Suppressor macrophage (primary cell): ENCODE results near the gene APOL3.
A peak's percentile ranks its signal among the peaks of the same experiment; 100 is the strongest.
"Not testable (repeated sequence)": the region's sequence is repeated elsewhere in the genome, so short reads cannot be mapped to it uniquely, and the experiment has no call there.

Source experiments
- DNase-seq, 4 experiments: peaks; one replicate each; pipeline ENCODE4 v3.0.0-alpha.2; 2020 to 2022
- total RNA-seq, 17 experiments: gene quantifications; one replicate each; lab custom pipeline; 2026; ENCODE audit warnings: mixed read lengths in 6 of 17, inconsistent platforms in 3 of 17; lab: John Stamatoyannopoulos, UW

APOL3 gene, protein sequence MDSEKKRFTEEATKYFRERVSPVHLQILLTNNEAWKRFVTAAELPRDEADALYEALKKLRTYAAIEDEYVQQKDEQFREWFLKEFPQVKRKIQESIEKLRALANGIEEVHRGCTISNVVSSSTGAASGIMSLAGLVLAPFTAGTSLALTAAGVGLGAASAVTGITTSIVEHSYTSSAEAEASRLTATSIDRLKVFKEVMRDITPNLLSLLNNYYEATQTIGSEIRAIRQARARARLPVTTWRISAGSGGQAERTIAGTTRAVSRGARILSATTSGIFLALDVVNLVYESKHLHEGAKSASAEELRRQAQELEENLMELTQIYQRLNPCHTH
- total RNA-seq, result 4.7 to 194 (median 11.8) reads per million in 17 experiments

GRCh38 chr22:36160499-36160942, at the start of gene APOL3:
APOL3 (minus strand) TSS chr22:36160755; CDS start chr22:36149055, 11,700 bp downstream.
- peak in 3 of 4 experiments; percentile 20 to 41 (median 37) for DNase-seq

- DNase-seq, result peak in 2 of 4 experiments; percentile 21 to 46
Measured at GRCh38 chr22:36210224-36210623, 49.7 kb upstream of the APOL3 start.

GRCh38 chr22:36209488-36209908, 48.9 kb upstream of the APOL3 start:
- peak in 1 of 4 experiments; percentile 33 for DNase-seq

DNA sequence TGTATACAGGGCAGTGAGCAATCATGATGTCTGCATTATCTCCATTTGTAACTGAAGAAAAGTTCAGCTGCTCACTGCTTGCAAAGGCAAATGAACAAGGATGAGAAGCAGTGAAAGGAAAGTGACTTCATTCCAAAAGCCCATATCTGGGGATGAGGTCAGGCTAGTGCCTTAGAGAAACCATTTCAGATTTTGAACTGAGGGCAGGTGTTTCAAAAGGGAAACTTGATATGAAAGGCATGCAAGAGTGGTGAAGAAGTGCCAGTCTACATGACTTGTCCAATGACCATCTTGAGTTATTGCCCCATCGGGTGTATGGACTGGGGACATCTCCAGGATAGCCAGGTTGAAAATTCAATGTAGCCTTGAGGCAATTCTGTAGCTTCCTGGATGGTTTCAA, 48.4 kb upstream of the APOL3 start:
- DNase-seq, result no peak

GRCh38 chr22:36208162-36208765, 47.7 kb upstream of the APOL3 start:
- DNase-seq, result no peak

GRCh38 chr22:36206255-36206654, 45.7 kb upstream of the APOL3 start:
- DNase-seq, result peak in 3 of 4 experiments; percentile 55 to 65 (median 56)

- DNase-seq, result not testable (repeated sequence)
Measured at GRCh38 chr22:36205573-36205972, 45.0 kb upstream of the APOL3 start.

- no peak for DNase-seq
Measured at GRCh38 chr22:36204632-36205015, 44.1 kb upstream of the APOL3 start.

GRCh38 chr22:36204001-36204631, 43.6 kb upstream of the APOL3 start:
- DNase-seq, result no peak

- DNase-seq, result not testable (repeated sequence)
Measured at GRCh38 chr22:36203441-36203840, 42.9 kb upstream of the APOL3 start.

- not testable (repeated sequence) for DNase-seq
Measured at GRCh38 chr22:36202906-36203305, 42.4 kb upstream of the APOL3 start.

DNA sequence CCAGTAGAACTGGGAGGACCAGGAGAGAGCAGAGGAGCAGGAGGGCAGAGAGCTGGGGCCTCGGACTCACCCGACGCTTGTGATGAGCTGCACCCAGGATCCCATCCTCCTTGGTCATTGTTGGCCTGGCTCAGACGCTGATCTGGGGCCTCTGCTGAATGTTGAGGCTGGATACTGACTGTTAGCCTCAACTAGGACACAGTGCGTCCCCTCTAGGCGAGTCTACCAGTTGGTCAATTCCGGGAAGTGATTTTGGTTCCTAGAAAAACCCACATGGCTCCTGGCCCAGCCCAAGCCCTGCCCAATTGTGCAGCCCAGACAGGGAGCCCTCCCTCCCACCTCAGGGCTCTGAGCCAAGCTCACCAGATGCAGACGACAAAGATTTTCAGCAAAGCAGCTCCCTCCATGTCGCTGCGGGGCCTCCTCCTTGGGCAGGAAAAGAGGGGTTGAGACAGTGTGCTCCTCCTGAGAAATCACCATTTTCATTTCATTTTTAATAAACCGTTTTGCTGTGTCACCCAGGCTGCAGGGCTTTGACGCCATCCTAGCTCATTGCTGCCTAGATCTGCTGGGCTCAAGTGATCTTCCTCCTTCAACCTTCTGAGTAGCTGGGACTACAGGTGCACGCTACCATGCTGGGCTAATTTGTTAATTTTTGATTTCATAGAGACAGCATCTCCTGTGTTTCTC, 41.2 kb upstream of the APOL3 start, which contains the start of gene APOL4:
APOL4 (minus strand) TSS at position 180 of the 690 bp plus-strand sequence; CDS start at position 105, 75 bp downstream.
- DNase-seq, result peak in 3 of 4 experiments; percentile 23 to 36 (median 24)

GRCh38 chr22:36201025-36201424, 40.5 kb upstream of the APOL3 start:
- DNase-seq, result not testable (repeated sequence)

- no peak for DNase-seq
Measured at GRCh38 chr22:36199001-36199551, 38.5 kb upstream of the APOL3 start.

DNA sequence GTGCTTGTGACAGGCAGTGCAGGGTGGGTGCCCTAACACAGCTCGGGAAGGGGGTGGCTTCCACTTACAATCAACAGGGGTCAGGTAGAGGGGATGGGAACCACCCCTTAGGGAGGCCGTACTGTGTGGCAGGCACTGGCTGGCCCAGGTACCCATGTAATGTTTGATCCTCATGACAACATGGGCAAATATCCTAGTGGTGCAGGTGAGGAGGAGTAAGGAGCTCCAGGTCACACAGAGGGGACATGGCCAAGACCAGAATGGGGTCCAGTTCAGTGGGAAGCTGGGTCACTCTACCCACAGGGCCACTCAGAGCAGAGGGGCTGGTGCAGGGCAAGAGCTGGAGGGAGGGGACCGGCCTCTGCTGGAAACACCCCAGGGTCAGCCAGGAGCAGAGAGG, 38.0 kb upstream of the APOL3 start:
- DNase-seq, result no peak

DNA sequence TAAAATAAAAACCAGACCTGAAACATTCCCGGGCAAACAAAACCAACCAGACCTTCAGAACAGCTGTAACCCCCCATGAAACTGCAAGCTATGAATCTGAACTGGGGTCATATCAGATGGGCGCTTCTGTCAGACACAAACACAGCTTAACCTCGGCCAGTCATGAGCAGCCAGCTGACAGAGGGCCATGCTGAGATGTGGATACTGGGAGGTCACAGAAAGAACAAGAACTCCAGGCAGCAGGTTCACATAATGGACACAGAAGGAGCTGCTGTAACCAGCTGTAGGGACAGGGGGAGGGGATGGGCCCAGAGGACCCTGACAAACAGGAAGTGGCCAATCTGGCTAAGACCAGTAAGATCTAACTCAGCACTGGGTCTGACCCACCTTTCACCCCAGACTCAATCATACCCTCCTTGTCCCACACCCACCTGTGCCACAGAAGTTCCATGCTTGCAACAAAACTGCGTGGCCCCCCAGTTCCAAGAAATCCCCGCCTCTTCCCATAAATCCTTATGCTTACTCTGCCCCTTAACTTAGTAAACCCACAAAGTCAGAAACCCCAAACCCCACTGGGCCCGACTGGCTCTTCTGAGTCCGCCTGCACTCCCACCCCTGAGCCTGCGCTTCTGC, 37.1 kb upstream of the APOL3 start:
- DNase-seq, result peak in 1 of 4 experiments; percentile 17

DNA sequence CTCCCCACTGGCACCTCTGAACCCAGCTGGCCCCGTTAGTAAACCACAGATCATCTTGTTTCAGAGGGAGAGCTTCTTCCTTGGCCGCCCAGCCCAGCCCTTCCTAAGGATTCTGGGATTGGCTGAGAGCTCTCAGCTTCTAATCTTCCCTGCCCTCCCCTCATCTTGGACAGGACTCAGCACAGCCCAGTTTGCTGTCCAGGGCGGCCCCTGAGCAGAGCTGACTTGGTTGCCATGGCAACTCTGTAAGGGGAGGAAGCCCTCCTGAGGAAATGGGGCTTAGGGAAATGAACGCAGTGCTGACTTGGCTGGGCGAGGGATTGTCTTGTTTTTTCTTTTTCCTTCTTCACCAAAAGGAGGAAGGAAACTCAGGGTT, 36.5 kb upstream of the APOL3 start:
- peak; percentile 46 to 84 (median 68) for DNase-seq

DNA sequence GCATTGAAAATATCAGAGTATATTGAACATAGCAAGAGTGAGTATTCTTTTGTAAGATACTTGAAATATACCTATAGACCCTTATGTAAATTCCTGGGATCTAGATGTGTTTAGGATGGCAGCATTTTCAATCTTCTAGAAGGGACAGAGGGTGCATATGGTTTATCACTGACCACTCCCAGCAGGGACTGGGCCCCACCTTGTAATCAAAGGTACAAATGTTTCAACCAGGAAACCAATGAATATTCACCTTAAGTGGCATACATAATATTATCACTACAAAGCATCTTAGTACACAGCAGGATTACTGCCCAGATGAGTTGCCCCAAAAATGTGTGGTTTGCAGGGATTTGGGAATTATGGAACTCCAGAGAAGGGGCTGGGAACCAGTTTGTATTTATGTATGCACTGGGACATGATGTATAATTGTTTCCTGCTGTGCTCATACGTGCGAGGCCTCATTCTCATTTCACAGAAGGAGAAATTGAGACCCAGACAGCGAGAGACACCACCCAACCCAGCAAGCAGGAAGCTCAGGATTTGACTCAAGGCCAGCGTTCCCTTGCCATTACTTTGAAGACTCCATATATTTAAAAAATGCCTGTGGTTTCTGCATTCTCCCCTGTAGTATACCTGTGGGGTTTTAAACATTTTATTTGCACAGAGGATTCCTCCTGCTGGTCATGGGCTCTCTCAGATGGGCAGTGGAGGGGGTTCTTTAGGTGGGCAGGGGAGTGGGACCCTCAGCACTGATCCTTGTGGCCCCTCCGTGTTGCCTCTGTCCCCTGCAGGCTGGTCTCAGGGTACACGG, 35.9 kb upstream of the APOL3 start:
- DNase-seq, result no peak

GRCh38 chr22:36194971-36195370, 34.4 kb upstream of the APOL3 start:
- peak; percentile 67 to 84 (median 80) for DNase-seq

GRCh38 chr22:36194385-36194784, 33.8 kb upstream of the APOL3 start:
- DNase-seq, result no peak

DNA sequence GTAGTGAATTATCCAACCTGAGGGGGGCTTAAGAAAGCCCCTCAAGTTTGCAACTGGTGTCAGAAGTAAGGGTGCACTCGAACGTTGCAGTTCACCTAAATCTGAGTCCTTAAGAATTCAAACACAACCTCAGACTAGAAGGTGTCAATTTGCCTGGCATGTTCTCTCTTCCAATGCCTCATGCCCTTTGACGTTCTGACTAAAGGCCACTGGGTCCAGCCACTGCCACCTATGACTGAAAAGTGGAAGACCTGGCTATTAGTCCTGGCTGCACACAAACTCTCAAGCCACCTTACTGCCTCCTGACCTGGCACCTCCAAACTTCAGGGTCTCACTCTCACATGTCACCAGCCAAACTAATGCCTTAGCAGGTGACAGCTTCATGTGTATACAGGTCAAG, 33.0 kb upstream of the APOL3 start:
- DNase-seq, result no peak
